GM18508 (cell line): Measurements from ENCODE around the gene MCL1.

Experiments
- ATAC-seq: cut with Tn5 transposase; IDR thresholded peaks from one replicate; pipeline ENCODE4 v1.9.1; 2021; ENCODE audit warnings: moderate number of reproducible peaks; ENCODE audit not compliant: insufficient read depth, unreplicated experiment

The MCL1 gene

DNA sequence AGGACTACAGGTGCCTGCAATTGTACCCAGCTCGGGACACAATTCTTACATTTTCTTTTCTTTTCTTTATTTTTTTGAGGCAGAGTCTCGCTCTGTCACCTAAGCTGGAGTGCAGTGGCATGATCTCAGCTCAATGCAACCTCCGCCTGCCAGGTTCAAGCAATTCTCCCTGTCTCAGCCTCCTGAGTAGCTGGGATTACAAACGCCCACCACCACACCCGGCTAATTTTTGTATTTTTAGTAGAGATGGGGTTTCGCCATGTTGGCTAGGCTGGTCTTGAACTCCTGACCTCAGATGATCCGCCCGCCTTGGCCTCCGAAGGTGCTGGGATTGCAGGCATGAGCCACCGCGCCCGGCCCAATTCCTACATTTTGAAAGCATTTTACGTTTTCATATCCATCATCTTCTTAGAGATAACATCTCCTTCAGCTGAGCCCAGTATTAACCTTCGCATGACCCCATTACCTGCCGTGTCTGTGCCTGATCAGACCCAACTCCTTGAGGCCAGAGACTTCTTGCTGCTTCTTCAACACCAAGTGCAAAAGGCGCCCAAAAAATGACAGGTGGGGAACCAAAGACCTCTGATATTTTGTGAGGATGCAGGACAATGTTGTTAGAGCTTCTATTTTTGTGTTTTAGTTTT, 33.0 kb downstream of the MCL1 start:
- ATAC-seq: no peak

DNA sequence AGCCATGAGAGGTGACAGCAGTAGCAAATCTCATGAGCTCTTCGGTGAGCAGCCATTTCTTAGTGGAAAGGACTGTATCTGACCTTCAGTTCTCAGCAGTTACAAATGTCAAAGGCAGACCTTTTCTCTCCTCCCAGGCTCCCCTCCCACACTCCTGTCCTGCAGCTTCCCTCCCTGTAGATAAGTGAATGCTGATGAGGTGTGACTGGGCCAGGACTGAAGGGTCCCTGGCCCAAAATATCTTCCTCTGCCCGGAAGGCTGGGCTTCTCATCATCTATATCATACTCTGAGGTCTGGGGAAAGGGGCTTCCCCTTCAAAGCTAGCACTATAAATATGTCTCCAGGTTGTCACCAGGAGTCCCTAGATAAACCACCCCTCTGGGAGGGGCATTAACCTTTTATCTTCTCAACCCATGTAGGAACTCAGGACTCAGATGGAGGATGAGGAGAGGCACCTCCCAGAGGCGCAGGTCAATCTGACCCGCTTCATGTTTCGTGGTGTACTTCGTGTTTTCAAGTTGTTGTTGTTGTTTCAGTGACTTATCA, 33.9 kb downstream of the MCL1 start:
- no peak for ATAC-seq

DNA sequence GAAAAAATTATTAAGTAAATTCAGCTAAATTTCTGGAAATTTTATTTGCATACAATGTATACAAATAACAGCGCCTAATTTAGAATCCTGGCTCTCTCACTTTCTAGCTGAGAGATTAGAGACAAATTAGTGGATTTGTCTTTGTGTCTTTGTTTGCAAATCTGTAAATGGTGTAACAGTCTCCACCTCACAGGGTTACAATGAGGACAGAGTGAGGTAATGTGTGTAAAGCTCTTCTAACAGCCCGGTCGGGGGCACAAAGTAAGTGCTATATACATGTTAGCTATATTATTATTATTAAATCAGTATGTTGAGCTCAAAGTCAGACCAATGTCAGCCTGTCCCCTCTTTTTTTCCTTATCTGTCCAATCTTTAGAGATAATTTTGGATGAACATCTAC, 35.2 kb downstream of the MCL1 start:
- no peak for ATAC-seq

DNA sequence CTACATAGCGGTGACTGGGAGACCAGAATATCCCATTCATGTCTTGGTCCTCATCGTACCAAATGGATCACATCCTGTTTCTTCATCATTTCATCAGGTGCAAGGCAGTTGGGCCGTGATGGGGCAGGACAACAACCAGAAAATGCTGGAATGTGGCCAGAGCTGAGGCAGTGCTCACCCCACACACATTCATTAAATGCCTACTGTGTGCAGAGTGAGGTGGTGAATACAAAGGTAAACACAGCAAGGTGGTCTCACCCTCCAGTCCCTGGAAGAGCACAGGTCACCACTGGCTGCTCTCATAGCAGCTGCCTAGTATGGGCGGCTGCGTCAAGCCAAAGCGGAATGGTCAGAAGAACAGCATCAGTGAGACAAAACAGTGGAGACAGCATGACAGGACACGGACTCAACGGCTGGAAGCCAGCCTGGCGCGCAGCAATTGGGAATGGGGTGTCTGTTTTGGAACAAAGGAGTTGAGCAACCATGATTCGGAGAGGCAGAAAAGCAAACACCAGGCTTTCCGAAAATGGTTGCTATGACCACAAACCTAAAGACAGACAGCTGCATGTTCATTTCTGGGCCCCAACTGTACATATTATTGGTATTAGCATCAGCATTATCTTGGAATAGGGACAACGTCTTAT, 35.8 kb downstream of the MCL1 start:
- ATAC-seq: no peak

DNA sequence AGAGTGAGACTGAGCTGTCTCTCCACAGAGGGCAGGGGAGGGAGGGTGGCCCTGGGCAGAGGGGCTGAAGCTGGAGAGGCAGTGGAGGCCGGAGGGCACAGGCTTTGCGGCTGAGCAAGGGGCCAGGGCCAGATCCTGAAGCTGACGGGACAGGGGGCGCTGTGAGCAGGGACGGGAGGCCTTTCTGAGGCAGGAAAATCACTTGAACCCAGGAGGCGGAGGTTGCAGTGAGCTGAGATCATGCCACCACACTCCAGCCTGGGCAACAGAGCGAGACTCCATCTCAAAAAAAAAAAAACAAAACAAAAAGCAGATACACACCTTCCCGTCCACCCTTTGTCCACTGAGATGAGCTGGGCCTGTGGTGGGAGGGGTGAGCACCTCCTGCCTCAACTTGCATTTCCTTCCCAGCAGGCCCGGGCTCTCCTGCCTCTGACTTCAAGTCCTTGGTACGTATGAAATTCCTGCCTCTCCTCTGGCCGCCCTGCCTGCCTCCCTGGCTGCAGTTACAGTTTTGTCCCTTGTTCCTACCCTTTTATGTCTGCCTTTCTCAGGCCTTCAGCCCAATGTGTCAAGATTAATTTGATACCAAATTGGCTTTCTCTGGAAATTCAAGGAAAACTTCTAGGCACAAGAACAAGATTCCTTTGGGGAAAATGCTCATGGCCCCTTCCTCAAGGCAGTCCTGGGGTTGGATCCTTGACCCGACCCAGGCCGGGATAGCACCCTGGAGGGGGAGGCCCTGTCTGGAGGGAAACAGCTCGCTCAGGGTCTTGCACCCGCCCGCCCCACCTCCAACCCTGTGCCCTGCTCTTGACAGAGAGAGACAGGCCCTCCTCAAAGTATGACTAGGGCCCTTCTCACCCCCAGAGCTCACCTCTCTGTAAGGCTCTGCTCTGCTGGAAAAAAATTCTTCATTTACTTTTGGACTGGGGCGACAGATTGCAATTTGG, 41.4 kb downstream of the MCL1 start:
- ATAC-seq: no peak

DNA sequence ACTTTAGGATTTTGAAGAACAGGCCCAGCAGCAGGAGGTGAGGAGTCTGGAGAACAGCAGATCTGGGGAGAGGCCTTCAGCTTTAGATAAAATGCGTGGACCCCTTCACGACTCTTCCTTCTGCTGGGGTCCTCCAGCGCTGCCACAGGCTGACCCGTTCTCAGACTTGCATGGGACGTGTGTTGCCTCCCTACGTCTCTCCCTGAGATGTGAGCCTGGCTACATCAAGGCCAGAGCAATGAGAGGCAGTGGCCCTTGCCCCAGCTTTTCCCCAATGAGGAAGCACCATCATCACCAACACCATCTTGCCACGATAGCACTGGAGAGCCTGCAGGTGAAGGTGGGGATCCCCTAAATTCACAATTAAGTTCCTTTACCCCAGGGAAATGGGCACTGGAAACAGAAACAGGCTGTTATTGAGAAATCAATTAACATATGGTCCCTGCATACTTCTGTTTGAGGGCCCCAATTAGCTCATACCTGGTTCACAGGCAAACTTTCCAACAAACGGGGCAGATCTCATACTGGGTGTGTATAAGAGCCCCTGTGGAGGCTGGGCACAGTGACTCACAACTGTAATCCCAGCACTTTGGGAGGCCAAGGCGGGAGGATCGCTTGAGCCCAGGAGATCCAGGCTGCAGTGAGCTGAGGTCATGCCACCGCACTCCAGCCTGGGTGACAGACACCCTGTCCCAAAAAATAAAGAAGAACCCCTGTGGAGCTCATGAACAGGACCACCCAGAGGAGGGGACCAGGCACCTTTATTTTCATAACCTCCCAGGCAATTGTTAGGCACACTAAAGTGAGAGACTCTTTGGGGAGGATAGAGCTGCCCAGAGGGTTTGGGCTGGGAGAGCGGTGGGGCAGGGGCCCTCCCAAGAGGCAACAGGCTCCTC, 42.3 kb downstream of the MCL1 start:
- no peak for ATAC-seq

DNA sequence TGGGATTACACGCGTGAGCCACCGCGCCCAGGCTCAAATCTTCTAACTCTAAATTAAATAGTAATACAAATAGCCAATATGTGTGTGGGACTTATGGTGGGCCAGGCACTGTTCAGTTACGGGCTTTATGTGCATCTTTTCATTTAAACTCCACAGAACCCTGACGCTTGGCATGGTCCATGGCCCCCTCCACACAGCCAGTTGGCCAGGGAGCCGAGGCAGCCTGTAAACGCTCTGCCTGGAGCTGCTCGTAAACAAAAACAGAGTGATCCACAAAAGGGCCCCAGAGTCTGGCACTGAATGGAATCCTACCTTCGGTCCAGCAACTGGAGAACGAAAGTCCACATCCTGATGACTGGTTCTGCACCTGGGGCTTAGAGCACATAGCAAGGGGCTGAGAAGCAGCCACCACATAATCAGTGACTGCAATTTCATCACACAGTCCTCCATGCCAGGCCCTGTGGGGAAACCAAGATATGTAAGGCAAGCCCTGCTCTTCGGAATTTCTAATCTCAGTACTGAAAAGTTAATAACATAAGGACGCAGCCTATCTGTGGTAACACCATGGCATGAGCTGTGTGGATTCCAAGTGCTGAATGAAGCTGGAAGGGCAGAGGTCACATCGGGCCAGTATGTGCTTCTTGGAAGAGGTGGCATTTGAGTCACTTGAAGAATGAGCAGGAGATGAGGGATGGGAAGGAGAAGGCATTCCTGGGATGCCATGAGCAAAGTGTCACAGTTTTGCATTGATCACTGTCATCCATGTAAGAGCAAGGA, 43.7 kb downstream of the MCL1 start:
- no peak for ATAC-seq

DNA sequence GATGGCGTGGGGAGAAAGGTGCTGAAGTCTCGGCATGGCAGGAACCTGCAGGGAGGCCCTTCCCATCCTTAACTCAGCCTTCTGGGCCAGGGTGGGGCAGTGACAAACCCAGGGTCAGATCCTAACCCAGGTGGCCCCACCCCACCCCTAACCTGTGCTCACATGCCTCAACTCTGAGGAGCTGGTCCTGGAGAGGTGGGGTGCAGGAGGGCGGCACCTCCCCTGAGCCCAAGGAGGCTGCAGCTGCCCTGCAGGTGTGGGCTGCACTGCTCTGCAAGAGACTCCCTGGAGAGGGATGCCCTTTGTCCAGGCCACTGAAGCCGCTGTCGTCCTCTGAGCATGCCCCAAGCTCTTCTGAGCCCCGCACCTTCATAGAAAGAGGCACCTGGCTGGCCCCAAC, 45.4 kb downstream of the MCL1 start:
- no peak for ATAC-seq

DNA sequence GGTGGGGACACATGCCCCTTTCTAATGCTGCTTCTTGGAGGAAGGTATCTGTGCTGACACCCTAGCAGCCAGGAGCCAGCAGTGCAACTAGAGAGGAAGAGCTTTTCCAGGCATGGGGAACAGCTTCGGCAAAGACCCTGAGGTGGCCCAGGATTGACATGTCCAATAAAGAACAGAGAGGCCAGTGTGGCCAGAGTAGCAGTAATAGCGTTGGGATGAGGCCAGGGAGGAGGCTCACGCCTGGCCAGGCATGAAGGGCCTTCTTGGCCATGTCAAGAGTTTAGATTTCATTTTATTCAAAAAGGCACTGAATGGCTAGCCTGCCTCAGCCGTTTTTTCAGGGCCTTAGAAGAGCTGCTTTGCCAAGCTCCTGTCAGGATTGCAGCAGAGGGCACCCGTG, 46.5 kb downstream of the MCL1 start:
- ATAC-seq: no peak

DNA sequence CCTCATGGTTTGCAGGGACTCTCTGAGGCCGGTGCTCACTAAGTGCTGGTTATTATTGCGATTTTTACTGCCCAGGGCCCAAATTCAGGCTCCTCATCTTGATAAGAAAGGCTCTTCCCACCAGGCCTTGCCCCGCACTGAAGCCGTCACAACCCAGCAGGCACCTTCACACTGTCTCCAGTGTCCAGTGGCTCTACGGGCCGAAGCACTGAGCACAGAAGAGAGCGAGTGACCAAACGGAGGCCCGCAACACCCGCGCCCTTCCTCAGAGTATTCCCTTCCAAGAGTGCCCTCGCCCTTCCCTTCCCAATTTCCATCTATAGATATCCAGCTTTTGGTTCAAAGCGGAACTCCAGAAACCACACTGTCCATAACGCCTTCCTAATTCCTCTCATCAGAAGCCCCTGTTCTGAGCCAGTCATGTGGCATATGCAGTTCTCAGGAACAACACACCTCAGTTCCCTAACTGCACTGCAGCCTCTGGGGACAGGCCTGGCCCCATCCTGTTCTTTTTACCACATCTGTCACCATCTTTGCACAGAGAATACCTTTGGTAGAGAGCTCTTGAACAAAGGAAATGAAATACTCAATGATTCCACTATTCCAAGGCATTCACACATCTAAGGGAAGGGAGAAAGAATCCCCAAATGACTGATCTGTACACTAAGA, 48.8 kb downstream of the MCL1 start:
- ATAC-seq: no peak

DNA sequence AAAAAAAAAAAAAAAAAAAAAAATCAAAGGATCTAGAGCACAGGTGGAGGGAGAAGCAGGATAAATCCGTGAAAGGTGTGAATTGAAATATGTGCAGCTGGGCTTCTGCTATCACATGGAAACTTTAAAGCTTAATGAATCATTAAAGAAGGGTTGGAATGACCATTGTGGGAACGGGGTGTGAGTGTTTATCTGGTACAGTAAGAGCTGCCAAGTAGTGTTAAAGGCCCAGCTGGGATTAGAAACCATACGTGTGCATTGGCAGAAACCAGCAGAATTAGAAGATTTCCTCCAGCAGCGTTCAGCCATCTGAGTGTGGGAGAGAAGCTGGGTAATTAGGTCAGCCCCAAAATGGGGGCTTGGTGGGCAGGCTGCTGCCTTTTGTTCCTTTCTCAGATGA, 50.4 kb downstream of the MCL1 start:
- no peak for ATAC-seq

DNA sequence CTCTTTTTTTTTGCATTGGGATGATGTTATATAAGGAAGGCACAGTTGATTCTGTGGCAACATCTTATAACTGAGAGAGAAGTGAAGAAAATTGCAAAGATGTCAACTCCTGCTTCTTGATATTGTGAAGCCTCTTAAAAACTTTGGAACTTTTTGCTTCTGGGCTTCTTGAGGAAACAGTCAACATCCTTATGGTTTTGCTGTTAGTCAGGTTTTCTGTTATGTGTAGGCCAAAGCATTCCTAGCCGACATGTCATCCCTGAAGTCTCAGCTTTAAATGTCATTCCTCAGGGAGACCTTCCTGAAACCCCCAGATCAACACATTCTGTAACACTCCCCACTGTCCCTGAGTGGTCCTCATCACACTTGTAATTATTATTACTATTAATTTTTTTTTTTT, 51.2 kb downstream of the MCL1 start:
- no peak for ATAC-seq

DNA sequence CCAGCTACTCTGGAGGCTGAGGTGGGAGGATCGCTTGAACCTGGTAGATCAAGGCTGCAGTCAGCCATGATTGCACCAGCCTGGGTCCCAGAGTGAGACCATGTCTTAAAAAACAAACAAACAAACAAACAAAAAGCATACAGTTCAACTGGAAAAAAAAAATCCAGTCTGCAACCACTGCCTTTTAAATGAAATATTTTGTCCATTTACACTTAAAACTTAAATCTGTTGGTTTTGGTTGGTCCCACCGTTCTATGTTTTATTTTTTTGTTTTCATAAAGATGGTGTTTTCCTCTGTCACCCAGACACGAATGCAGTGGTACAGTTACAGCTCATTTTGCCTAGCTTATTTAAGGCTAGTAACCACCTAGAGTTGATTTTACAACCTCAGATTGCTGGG, 54.1 kb downstream of the MCL1 start:
- no peak for ATAC-seq
